Right hindlimb (tissue), 1 donor: Measurements from ENCODE around the gene MYL11.
"Not testable (repeated sequence)": the region's sequence is repeated elsewhere in the genome, so short reads cannot be mapped to it uniquely, and the experiment has no call there.

ENCODE experiments used
- DNase-seq: peaks from one replicate; pipeline ENCODE4 v3.0.0-alpha.2; 2018

The MYL11 gene

GRCh38 chr16:30371248-30371816 is 3.3 kb upstream of the MYL11 start:
- DNase-seq = no peak

GRCh38 chr16:30372038-30372712 is 2.4 kb upstream of the MYL11 start:
- DNase-seq = peak; percentile 71

GRCh38 chr16:30372725-30373124 is 1.9 kb upstream of the MYL11 start:
- no peak for DNase-seq

GRCh38 chr16:30375864-30376263 is 1.3 kb downstream of the MYL11 start:
- DNase-seq = peak; percentile 32

- no peak for DNase-seq
Measured at GRCh38 chr16:30376461-30376902, 1.9 kb downstream of the MYL11 start.

GRCh38 chr16:30377050-30377811 is 2.6 kb downstream of the MYL11 start:
- no peak for DNase-seq

- peak; percentile 95 for DNase-seq
Measured at GRCh38 chr16:30377812-30378235, 3.2 kb downstream of the MYL11 start.

GRCh38 chr16:30378236-30379157 is 3.9 kb downstream of the MYL11 start:
- DNase-seq = peak; percentile 100

GRCh38 chr16:30379158-30379783 is 4.7 kb downstream of the MYL11 start:
- DNase-seq = no peak

GRCh38 chr16:30380072-30380802 is 5.6 kb downstream of the MYL11 start:
- no peak for DNase-seq

GRCh38 chr16:30380803-30381208 is 6.2 kb downstream of the MYL11 start:
- DNase-seq = no peak

- DNase-seq = no peak
Measured at GRCh38 chr16:30381291-30382041, 6.9 kb downstream of the MYL11 start.

- no peak for DNase-seq
Measured at GRCh38 chr16:30382111-30382881, 7.7 kb downstream of the MYL11 start, which contains the start of gene SEPTIN1. SEPTIN1 (minus strand) TSS chr16:30382561; CDS start chr16:30382542, 19 bp downstream.

- DNase-seq = peak; percentile 80
Measured at GRCh38 chr16:30383521-30383920, 8.9 kb downstream of the MYL11 start.

- no peak for DNase-seq
Measured at GRCh38 chr16:30394592-30395154, 20.1 kb downstream of the MYL11 start.

- peak; percentile 94 for DNase-seq
Measured at GRCh38 chr16:30395155-30395991, 20.8 kb downstream of the MYL11 start, which contains the start of gene ZNF48. ZNF48 (plus strand) TSS chr16:30395420; CDS start chr16:30395795, 375 bp downstream.

- DNase-seq = no peak
Measured at GRCh38 chr16:30395992-30396585, 21.5 kb downstream of the MYL11 start.

GRCh38 chr16:30396627-30397026 is 22.0 kb downstream of the MYL11 start:
- not testable (repeated sequence) for DNase-seq
